ENCODE data around the gene SLC6A4.
"Not testable (repeated sequence)": the region's sequence is repeated elsewhere in the genome, so short reads cannot be mapped to it uniquely, and the experiment has no call there.

SLC6A4 gene

DNA sequence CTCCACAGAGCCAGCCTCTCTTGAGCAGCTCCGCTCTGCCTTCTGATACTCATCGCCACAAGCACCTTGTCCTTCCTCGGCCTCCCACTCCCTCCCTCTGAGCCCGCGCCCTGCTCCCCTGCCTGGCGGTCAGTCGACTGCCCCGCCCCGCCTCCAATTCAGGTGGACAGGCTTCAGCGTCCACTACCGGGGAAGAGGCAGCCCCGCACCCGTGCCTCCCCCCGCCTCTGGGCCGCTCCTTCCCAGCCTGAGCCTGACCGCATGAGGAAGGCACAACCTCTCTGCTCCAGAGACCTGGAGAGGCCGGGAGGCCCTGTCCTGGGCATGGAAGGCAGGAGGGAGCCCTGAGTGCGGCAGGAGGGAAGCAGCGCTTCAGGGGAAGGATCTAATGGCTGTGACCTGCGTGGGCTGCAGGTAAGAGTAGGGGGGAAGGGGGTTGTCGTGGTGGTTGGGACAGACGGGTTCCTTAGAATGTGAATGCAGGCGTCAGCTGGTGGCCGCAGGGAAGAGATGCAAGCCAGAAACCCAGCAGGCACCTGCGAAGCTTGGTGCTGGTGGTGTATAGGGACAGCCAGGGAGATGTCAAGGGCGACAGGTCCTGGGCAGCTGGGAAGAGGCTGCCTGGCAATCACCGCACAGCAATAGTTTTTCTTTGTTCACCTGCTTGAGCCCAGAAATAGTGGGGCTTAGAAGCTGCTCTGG is 3.0 kb upstream of the SLC6A4 start:
- DNase-seq (ENCODE audit: low read depth in 2 of 2) = no peak

DNA sequence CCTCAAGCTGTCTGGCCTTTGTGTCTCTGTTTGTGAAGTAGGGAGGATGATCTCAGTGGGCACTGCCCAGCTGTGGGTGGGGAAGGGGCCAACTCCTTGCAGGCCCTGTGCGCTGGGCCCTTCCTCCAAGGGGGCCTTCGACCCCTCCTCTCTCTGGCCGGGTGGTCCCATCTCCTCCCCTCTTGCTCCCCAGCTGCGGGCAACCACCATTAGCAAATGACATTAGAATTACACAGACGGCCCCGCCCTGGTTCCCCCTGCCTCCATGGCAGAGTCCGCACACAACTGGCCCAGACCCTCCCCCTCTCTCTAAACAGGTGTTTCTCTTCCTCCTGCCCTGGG is 2.5 kb upstream of the SLC6A4 start:
- DNase-seq (ENCODE audit: low read depth in 2 of 2) = no peak

DNA sequence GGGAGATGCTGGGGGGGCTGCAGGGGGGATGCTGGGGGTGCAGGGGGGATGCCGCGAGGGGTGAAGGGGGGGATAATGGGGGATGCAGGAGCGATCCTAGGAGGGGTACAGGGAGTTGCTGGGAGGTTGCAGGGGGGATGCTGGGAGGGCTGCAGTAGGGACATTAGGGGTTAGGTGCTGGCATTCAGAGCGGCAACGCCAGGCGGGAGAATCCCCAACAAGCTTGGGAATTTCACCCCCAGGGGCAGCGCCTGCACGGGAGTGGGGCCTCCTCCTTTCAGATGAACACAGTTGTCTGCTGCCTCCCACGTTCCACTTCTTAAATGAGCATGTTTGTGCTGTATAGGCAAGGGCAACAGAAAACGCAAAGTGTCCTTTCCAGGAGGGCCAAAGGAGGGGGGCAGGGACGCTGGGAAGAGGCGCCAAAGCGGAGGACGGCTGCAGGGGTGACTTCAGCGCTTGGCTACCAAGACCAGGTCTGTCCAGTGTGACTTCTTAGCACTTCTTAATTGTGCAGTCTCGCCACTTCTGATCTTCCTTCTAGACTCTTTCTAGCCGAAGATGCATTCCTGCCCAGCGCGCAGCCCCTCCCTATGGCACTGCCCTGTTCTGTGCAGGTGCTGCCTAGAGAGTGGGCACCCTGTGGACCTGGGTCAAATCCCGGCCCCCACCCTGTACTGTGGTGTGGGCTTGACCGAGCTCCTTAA is 2.0 kb upstream of the SLC6A4 start:
- no peak for DNase-seq (ENCODE audit: low read depth in 2 of 2)

DNA sequence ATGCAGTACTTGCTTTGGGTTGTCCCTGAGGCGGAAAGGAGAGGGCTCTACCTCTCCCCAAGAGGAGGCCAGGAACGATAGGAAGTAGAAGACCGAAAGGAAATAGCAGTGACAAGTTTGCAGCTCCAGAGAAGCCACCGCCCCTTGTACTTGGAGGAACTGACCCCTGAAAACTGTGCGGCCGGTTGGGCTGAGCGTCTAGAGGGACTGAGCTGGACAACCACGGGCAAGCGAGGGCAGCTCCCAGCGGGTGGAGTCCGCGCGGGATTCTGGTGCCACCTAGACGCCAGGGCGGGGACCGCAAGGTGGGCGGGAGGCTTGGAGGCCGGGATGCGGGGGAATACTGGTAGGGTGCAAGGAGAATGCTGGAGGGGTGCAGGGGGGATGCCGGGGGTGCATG is 1.3 kb upstream of the SLC6A4 start:
- no peak for DNase-seq (ENCODE audit: low read depth in 2 of 2)

DNA sequence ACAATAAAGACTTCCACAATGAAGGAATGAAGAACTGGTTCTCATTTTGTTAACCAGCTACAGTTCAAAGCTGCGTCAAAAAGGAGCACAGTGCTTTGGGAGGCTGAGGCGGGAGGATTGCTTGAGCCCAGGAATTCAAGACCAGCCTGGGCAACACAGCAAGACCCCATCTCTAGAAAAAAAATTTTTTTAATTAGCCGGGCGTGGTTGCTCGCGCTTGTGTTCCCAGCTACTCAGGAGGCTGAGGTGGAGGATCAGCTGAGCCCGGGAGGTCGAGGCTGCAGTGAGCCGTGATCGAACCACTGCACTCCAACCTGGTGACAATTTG is 764 bp upstream of the SLC6A4 start:
- DNase-seq (ENCODE audit: low read depth in 2 of 2) = no peak

DNA sequence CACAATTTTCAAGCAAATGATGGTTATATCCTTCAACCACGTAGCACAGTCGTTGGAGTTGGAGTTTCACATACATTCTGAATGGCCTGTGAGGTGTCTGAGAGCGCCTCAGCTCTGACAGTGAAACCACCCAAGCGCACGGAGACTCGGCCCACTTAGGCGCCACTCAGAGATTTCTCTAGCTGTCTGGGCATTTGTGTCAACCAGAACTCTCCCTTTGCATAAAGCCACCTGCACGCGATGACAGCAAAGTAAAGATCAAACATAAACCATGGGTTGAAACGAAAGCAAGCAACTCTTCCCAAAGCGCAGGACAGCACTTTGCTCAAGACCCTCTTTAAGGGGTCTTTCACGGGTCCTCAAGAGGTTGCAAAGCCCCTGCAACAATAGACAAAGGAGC is 533 bp downstream of the SLC6A4 start:
- no peak for DNase-seq (ENCODE audit: low read depth in 2 of 2)

DNA sequence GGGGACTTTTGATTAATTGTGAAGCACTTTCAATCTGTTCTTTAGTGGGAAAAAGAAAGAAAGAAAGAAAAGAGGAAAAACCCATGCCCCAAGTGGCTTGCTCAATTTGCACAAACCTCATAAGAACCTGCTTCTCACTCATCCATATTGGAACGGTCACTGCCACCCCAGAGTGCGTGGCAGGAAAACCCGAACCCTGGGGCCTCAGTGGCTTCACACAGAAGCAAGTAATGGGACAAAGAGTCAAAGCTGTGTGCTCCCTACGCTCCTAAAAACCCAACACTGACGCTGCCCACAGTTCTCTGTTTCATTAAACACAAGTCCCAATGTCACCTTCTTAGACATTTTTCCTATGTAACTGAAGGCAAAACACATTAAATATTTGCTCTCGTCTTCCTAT is 1.2 kb downstream of the SLC6A4 start:
- DNase-seq (ENCODE audit: low read depth in 2 of 2) = no peak

DNA sequence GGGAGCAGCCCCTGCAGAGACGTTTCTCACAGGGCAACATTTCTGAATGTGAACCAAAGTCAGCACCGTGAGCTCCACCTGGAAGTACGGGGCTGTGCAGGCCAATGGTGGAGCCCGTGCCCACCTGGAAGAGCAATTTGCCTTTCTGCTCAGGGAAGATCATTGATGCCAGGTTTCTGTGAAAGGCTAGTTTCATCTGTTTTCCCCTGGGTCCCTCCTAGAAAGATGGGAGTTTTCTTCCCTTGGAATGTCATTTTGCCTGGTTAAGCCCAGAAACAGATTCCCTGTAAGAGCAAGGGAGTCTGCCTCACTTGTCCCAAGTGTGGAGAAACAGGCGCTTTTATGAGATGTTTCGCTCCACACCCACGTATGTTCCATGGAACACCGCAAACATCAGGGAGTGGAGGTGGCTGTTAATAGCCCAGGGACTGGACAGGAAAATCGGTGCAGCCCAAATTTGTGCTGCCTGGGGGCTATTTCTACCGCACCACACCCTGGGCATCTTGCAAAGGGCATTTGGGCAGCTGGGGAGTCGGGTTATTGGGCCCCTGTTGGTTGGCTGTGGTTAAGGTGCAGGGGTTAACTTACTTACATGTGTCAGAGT is 2.6 kb downstream of the SLC6A4 start:
- DNase-seq (ENCODE audit: low read depth in 2 of 2) = no peak

DNA sequence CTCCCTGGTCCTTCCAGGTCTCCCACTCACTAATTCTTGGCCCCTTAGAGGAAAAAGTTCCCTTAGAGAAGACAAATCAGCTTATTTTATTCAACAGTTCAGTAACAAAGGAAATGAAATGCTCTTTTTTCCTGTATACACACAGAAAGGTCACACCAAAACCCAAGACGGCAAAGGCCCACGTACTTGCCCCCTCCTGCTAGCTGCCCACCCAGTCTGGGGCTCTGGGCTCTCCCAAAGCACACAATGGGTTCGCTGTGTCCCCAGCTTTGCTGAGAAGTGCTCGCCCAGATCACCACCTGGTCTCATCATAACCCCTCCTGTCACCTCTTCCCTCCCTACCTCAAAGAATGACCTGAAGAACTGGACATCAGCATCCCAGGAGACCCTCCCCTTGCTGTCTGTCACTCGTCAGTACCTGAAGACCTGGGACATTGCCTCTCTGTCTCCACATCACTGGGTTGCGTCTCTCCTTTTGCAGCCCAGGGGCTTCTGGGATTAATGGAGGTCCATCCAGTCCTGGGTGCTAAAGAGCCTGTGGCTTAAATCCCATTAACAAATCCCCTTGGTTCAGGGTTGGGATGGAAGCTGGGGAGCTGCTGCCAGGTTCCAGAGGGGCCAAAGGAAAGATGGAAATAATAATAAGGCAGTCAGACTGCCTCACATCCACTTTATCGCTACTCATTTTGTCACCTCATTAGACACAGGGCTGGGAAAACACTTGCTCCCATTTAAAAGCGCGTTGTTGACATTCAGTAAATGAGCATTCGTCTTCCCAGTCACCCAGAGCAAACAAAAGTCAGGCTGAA is 3.3 kb downstream of the SLC6A4 start:
- no peak for DNase-seq (ENCODE audit: low read depth in 2 of 2)

DNA sequence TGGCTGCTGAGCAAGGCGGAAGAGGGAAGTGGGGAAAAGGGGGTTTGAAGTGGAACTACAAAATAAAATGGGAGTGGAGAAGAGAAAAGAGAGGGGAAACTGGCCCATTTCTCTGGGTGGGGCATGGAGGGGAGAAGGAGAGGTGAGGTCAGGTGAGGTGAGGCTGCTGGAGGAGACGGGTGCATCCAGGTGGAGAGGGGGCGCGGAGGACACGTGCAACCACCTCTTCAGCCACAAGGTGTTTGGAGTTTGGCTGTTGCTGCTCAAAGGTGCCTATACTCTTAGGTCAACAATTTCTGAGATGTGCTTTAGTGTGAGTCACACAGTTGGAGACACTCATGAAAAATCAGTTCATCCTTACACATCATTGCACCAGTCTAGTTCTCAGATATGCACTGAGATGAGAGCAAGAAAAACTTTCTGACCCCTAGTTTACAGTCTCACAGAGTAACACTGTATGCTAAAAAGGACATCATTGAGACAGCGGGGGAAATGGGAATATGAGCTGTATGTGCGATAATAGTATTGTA is 4.8 kb downstream of the SLC6A4 start:
- no peak for DNase-seq (ENCODE audit: low read depth in 2 of 2)

DNA sequence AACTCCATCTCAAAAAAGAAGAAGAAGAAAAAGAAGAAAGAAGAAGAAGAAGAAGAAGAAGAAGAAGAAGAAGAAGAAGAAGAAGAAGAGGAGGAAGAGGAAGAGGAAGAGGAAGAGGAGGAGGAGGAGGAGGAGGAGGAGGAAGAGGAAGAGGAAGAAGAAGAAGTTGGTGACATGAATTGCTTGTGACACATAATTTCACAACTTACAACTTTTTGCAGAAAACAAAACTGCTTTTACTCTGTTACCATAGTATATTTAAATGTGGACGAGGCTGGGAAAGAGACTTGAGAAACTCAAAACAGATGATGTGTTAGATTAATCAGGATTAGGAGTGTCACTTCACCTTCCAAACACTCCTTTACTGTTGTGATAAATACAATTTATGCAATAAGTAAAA is 5.5 kb downstream of the SLC6A4 start:
- not testable (repeated sequence) for DNase-seq (ENCODE audit: low read depth in 2 of 2)

DNA sequence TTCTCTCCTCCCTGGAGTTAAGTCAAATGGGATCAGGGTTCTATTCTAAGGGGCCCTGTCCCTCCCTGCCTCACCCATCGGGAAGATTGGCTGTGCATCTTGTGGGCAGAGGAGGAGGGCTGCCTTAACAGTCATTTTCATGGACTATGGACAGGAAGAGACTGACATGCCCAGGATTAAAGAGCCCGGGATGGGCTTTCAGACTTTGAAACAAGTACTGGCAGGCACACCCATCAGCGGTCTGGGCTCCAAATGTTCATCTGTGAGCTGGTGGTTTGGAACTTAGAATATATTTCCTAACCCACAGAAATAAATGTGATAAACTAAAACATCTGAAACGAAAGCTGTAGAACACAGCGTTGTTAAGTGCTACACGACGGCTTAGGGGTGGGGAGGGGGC is 6.5 kb downstream of the SLC6A4 start:
- DNase-seq (ENCODE audit: low read depth in 2 of 2) = no peak

DNA sequence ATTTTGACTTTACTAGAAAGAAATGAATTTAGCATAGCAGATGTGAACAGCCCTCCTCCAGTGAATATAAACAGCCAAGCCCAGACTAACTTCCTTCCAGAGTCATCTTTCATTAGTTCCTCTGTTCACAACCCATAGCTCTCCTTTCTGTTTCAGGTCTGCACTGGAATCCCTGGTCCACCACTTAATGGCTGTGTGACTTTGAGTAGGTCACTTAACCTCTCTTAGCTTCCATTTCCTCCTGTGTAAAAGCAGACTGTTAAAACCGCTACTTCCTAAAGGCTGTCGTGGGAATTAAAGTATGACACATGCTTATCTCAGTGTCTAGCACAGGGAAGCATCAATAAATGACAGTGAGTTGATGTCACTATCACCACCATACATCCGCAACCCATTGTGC is 7.5 kb downstream of the SLC6A4 start:
- no peak for DNase-seq (ENCODE audit: low read depth in 2 of 2)

DNA sequence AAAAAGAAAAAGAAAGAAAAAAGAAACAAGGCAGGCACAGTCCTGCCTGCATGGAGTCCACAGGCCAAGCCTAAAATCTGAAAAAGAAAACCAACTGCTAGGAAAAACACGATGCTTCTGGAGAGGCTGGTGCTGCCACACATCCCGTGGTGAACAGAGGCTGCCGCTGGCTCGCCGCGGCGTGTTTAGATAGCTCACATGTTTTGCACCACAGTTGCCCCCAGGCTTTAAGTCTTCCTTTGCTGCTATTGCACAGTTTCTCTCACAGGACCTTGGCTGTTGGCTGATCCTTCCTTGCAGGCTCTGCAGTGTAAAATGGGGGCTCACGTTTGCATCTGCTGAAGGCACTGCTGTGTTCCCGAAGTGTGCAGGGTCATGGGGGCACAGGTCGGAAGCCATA is 8.6 kb downstream of the SLC6A4 start:
- DNase-seq (ENCODE audit: low read depth in 2 of 2) = no peak

DNA sequence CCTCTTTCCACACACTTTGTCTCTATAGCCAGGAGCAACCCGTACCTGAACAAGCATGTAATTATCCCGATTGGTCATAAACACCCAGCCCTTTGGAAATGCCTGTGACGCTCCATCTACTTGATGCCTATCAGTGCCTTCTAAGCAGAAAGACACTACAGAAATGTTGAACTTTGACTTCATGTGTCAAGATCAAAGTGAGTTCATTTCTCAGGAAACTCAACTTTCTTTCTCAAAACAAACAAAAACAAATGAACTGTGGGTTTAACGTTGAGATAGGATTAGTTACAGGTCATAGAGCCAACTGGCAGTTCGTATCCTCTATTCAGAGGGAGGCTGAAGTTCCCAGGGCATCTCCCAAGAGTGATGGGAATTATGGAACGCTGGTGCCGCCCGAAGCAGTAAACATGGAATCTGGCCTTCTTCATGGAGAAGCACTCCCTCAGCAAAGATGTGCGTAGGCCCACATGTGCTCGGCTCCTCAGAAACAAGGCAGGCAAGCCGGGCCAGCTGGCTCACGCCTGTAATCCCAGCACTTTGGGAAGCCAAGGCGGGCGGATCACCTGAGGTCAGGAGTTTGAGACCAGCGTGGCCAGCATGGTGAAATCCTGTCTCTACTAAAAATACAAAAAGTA is 9.5 kb downstream of the SLC6A4 start:
- no peak for DNase-seq (ENCODE audit: low read depth in 2 of 2)

DNA sequence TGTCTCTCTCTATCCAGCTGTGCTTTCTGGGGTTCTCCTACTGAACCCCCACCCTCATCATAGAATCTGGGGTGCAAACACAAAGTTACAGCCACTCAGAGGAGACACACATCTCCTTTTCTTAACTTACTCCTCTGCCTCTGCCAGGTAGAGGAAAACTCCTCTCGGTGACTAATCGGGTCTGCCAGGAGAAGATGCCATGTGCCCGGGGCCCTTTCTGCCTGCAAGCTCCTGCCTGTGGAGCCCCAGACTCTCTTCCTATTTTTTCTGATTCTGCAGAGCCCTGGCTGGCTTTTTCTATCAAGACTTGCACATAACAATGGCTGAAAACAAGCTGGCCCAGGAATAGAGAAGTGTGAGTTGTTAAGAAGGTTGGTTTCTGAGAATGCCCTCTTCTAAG is 10.4 kb downstream of the SLC6A4 start:
- DNase-seq (ENCODE audit: low read depth in 2 of 2) = no peak

DNA sequence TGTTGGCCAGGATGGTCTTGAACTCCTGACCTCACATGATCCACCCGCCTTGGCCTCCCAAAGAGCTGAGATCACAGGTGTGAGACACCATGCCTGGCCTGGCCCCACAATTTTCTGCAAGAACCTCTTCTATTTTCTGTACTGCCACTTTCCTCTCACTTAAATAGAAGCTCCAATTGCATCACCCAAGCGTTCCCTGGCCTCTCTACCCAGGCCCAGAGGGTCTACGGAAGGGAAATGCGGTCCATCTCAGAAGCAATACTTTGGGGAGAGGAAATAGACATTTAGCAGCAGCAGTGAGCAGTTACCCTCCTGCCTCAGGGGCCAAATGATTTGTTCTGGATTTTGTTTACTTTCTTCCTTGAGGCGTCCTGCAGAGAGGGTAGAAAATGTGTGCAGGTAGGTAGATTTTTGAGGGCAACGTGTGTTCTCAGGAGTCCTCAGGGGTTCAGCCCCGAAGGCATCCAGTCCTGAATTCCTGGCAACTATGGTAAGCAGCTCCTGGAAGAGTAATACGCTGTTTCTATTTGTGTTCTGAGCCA is 11.0 kb downstream of the SLC6A4 start:
- DNase-seq (ENCODE audit: low read depth in 2 of 2) = no peak

DNA sequence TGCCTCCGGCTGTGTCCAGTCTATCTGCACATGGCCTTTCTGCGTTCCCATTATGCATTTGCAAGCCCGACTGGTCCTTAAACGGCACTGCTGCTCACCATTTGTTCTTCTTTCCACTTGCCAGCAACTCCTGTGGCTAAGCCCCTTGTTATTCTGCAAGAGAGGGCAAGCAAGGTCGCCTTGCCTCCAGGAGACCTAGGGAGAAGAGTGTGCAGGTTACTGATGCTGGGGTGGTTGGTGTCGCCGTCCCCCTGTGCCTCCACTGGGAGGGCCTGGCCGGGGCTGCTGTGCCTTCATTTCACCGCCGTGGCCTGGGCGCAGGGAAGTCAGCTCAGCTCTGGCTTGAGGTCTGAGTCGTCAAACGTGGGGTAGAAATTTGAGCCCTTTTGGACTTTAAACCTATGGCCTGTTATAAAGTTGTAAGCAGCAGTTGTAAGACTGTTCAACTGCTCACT is 12.7 kb downstream of the SLC6A4 start:
- no peak for DNase-seq (ENCODE audit: low read depth in 2 of 2)

DNA sequence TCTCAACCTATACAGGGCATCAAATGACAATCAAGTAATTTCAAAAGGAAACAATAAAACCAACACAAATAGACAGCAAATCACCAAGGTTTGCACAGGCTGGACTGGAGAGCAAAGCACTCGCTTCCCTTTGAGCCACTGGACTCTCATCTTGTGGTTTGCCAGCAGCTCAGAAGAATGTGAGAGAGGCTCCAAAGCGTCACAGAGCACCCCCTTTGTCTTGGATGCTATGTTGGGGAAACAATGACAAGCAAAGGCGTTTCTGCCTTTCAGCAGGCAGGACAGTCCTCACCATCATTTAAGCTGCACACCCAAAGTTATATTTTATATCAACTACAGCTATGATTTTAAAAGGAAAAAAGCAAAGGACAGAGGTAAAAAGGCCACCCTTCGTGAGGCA is 13.2 kb downstream of the SLC6A4 start:
- DNase-seq (ENCODE audit: low read depth in 2 of 2) = no peak

DNA sequence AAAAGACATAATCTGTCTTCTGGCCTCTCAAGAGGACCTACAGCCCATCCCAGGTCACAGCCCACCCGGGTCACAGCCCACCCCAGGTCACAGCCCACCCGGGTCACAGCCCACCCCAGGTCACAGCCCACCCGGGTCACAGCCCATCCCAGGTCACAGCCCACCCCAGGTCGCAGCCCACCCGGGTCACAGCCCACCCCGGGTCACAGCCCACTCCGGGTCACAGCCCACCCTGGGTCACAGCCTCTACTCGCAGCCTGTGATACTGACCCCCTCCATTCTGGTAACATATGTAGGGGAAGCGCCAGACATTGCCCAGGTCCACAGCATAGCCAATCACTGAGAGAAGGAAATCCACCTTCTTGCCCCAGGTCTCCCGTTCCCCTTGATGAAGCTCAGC is 14.2 kb downstream of the SLC6A4 start:
- DNase-seq (ENCODE audit: low read depth in 2 of 2) = no peak

DNA sequence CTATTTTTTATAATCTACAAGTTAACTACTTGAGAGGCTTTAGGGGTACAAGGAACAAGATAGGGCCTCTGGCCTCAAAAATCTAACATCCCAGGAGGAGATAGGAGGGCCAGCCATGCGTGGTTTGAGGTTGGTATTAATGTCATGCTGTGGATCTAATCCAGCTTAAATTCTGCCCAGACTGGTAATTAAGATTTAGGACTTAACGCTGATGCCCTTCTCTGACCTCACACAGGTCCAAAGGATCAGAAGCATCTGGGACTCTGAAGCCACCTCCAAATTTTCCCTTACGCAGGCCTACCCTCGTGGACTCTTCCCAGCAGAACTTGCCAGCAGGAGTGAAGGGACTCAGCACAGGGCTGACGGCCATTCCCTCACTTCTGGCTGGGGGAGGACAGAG is 15.1 kb downstream of the SLC6A4 start:
- no peak for DNase-seq (ENCODE audit: low read depth in 2 of 2)

DNA sequence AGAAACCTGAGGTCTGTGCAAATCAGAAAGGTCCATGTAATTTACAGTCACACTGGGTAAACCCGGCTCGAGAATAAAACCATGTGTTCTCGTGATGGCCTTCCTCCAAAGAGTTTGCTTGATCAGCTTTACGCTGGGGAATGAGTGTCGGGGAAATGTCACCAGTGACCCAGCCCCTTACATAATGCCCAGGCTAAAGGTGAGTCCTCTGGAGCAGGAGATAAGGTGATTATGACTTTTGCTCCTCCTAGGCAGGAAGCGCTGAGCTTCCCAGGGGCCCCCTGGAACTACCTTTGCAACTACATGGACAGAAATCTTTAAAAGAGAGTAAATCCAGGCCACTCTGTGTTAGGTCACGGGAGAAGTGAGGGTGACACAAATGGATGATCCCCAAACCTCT is 15.7 kb downstream of the SLC6A4 start:
- DNase-seq (ENCODE audit: low read depth in 2 of 2) = no peak

Measured in stimulated activated CD4-positive, alpha-beta T cell treated with anti-CD3 and anti-CD28 coated beads, Interleukin-15, amount 100 ng/mL, for 48 hours (primary cell).